DOHH2 (cell line): Measurements from ENCODE around the gene RBM44.

Experiments used
- CTCF ChIP-seq: fragments of 200-600 bp; sonication (generic); IDR thresholded peaks from one replicate; pipeline ENCODE4 v1.5.1; 2014; ENCODE audit warnings: antibody characterized with exemption, mild to moderate bottlenecking, low read depth, low read length; ENCODE audit not compliant: poor library complexity, severe bottlenecking
- EZH2phosphoT487 ChIP-seq: fragments of 200-600 bp; sonication (generic); IDR thresholded peaks from 2 replicates; pipeline ENCODE4 v1.6.1; 2017; ENCODE audit warnings: borderline replicate concordance, mild to moderate bottlenecking, antibody characterized with exemption, low read length, moderate library complexity, mixed read lengths

DNA sequence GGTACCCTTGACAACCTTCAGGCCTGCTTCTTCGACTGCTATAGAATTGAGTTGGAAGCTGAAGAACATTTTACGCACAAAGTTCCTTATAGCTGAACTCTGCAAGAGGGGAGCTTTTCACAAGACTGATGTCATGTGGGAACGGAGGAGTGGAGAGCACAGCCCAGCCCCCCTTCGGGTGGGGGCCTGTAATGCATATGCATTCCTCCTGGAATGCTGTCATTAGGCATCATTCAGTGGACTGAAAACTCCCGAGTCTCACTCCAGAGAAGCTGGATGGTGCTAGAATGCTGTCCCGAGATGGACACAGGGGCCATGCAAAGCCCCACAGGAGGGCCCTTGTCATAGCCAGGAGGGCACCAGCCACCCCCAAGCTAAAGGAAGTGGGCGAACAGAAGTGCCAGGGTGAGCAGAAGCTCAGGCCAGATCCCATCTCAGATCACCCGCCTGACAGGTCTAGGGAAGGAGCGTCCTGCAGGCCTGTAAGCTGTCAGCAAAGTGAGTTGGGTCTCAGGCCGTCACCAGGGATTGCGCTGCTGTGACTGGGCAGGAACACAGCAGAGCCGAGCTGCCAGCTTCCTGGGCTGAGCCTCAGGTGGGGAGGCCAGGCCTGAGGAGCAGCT lies 43.8 kb upstream of the RBM44 start:
- no peak for TF ChIP-seq CTCF
- no peak for TF ChIP-seq EZH2phosphoT487
